ENCODE results near the gene DACH2. TPM values are rescaled to one million over a fixed set of nuclear protein-coding genes. Genes with fewer than 3 reads are reported as not detected.
A peak's percentile ranks its signal among the peaks of the same experiment; 100 is the strongest.

DACH2 gene
- total and polyA plus RNA-seq, 2 donors from 2014 or later = 0.47 to 1.1 TPM

DNA sequence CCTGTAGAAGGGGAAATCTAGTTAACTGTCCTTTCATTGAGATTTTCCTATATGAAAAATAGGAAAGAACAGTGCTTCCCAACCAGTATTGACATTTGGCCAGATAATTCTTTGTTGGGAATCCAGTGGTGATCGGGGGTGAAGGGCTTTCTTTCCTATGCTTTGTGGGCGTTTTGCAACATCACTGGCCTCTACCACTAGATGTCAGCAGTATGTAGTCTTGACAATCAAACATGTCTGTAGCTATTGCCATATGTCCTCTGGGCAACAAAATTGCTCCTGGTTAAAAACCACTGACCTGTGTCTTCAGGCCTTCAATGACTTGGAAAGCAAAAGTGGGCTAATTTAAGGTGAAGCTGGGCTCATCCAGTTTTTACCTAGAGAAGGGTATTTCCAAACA lies 658.5 kb downstream of the DACH2 start:
- intact Hi-C loops (cut with DNase I) = no loop called here
- Histone ChIP-seq H3K4me1 (ENCODE audit: control insufficient read depth in 2 of 3, insufficient read depth in 2 of 3, low read depth in 1 of 3, low read length in 3 of 3) (no peaks in the 10 kb centered on the region), H3K27me3 (ENCODE audit: control insufficient read depth, insufficient read depth, low read length) (no peaks in the 10 kb centered on the region), H3K36me3 (ENCODE audit: control insufficient read depth in 2 of 3, insufficient read depth in 3 of 3, low read length in 3 of 3) (no peaks in the 10 kb centered on the region), H3K4me3 (ENCODE audit: low read length in 3 of 3) (no peak overlapping the region), H3K27ac (ENCODE audit: low read depth in 2 of 2, low read length in 2 of 2) (no peak overlapping the region), H3K9ac (ENCODE audit: low read length in 3 of 3) (no peak overlapping the region), H3K9me3 (ENCODE audit: control insufficient read depth in 2 of 3, insufficient read depth in 1 of 3, low read length in 3 of 3) (no peaks in the 10 kb centered on the region)
- TF ChIP-seq, protein P1, sequence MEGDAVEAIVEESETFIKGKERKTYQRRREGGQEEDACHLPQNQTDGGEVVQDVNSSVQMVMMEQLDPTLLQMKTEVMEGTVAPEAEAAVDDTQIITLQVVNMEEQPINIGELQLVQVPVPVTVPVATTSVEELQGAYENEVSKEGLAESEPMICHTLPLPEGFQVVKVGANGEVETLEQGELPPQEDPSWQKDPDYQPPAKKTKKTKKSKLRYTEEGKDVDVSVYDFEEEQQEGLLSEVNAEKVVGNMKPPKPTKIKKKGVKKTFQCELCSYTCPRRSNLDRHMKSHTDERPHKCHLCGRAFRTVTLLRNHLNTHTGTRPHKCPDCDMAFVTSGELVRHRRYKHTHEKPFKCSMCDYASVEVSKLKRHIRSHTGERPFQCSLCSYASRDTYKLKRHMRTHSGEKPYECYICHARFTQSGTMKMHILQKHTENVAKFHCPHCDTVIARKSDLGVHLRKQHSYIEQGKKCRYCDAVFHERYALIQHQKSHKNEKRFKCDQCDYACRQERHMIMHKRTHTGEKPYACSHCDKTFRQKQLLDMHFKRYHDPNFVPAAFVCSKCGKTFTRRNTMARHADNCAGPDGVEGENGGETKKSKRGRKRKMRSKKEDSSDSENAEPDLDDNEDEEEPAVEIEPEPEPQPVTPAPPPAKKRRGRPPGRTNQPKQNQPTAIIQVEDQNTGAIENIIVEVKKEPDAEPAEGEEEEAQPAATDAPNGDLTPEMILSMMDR (IDR thresholded peaks at IDR 0.05; ENCODE audit: borderline replicate concordance, extremely low read depth, insufficient read depth) = peak; percentile 21
- peak in 2 of 5 donors; percentile 3 to 12 for DNase-seq
- FAIRE-seq = peak; percentile 62

DNA sequence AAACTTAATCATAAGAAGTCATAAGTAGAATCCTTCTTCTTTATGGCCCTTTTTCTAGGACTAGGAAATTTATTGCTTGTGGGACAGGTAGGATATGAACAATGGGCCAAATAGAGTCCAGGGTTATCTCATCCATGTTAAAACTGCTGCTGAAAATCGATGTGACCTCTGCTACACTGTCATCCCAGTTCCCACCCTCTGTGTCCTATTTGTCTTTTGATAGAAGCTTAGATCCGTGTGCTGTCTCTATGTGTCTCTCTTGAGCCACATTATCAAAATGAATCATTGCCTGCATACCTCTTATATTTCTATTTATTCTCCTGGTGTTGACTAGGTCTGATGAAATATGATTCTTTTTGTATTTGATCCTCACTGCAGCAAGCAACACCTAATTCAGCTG lies 661.4 kb downstream of the DACH2 start:
- Histone ChIP-seq H3K27ac (ENCODE audit: low read depth in 2 of 2, low read length in 2 of 2) (no peak overlapping the region), H3K4me1 (ENCODE audit: control insufficient read depth in 2 of 3, insufficient read depth in 2 of 3, low read depth in 1 of 3, low read length in 3 of 3) (no peaks in the 10 kb centered on the region), H3K9ac (ENCODE audit: low read length in 3 of 3) (no peak overlapping the region), H3K36me3 (ENCODE audit: control insufficient read depth in 2 of 3, insufficient read depth in 3 of 3, low read length in 3 of 3) (no peaks in the 10 kb centered on the region), H3K27me3 (ENCODE audit: control insufficient read depth, insufficient read depth, low read length) (no peaks in the 10 kb centered on the region), H3K4me3 (ENCODE audit: low read length in 3 of 3) (no peak overlapping the region), H3K9me3 (ENCODE audit: control insufficient read depth in 2 of 3, insufficient read depth in 1 of 3, low read length in 3 of 3) (no peaks in the 10 kb centered on the region)
- DNase-seq (no peak), FAIRE-seq (no peak)
- TF ChIP-seq, protein P1 (IDR thresholded peaks at IDR 0.05; ENCODE audit: borderline replicate concordance, extremely low read depth, insufficient read depth) = no peak
- intact Hi-C loops (cut with DNase I) = no loop called here

DNA sequence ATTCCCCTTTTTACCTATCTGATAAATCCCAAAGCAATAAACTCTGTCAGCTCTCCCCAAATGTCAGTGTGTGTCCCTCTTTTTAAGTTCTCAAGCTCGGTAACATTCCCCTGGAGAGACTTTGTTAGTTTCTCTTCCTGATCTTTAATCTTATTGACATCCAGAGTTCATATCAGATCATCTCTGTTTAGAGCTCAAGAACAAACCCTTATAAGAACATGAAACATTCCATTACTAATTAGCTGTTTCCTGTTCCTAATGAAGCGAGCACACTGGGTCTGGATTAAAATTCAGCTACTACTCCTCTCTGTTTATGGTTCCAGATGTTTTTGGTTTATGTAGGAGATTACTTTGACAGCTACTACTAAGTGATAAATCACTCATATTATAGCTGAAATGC lies 681.5 kb downstream of the DACH2 start:
- no peak overlapping the region for H3K4me3 ChIP-seq (ENCODE audit: low read length in 3 of 3)
- H3K36me3 ChIP-seq (ENCODE audit: control insufficient read depth in 2 of 3, insufficient read depth in 3 of 3, low read length in 3 of 3) = no peaks in the 10 kb centered on the region
- TF ChIP-seq, protein P1 (IDR thresholded peaks at IDR 0.05; ENCODE audit: borderline replicate concordance, extremely low read depth, insufficient read depth) = no peak
- H3K27me3 ChIP-seq (ENCODE audit: control insufficient read depth, insufficient read depth, low read length) = no peaks in the 10 kb centered on the region
- H3K9ac ChIP-seq (ENCODE audit: low read length in 3 of 3) = no peak overlapping the region
- FAIRE-seq (peak; percentile 17), DNase-seq (peak in 1 of 5 donors; percentile 3)
- H3K4me1 ChIP-seq (ENCODE audit: control insufficient read depth in 2 of 3, insufficient read depth in 2 of 3, low read depth in 1 of 3, low read length in 3 of 3) = no peaks in the 10 kb centered on the region
- intact Hi-C loops (cut with DNase I) = no loop called here
- H3K9me3 ChIP-seq (ENCODE audit: control insufficient read depth in 2 of 3, insufficient read depth in 1 of 3, low read length in 3 of 3) = no peaks in the 10 kb centered on the region
- no peak overlapping the region for H3K27ac ChIP-seq (ENCODE audit: low read depth in 2 of 2, low read length in 2 of 2)

DNA sequence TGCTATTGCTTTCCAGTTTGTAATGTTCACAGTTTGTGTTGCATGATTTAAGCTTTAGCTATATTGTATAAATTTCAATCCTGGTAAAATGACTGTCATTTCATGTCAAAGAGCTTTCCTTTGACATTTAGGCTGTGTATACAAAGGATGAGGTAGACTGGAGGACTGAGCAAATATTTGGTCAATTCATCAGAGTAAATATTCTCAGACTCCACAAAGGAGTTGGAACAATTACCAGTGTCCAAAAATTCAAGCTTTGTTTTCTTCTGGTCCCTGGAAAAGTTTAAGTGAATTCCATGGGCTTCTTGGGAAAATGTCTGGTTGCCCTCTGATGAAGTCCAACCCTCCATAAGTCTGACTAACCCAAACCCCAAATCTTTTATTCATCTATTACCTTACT lies 682.4 kb downstream of the DACH2 start:
- DNase-seq (no peak), FAIRE-seq (no peak)
- H3K4me1 ChIP-seq (ENCODE audit: control insufficient read depth in 2 of 3, insufficient read depth in 2 of 3, low read depth in 1 of 3, low read length in 3 of 3) = no peaks in the 10 kb centered on the region
- H3K9me3 ChIP-seq (ENCODE audit: control insufficient read depth in 2 of 3, insufficient read depth in 1 of 3, low read length in 3 of 3) = no peaks in the 10 kb centered on the region
- H3K4me3 ChIP-seq (ENCODE audit: low read length in 3 of 3) = no peak overlapping the region
- TF ChIP-seq, protein P1 (IDR thresholded peaks at IDR 0.05; ENCODE audit: borderline replicate concordance, extremely low read depth, insufficient read depth) = no peak
- H3K9ac ChIP-seq (ENCODE audit: low read length in 3 of 3) = no peak overlapping the region
- no peak overlapping the region for H3K27ac ChIP-seq (ENCODE audit: low read depth in 2 of 2, low read length in 2 of 2)
- intact Hi-C loops (cut with DNase I) = no loop called here
- no peaks in the 10 kb centered on the region for H3K27me3 ChIP-seq (ENCODE audit: control insufficient read depth, insufficient read depth, low read length)
- H3K36me3 ChIP-seq (ENCODE audit: control insufficient read depth in 2 of 3, insufficient read depth in 3 of 3, low read length in 3 of 3) = no peaks in the 10 kb centered on the region
